ENCODE results near the gene VPS8.

The VPS8 gene

DNA sequence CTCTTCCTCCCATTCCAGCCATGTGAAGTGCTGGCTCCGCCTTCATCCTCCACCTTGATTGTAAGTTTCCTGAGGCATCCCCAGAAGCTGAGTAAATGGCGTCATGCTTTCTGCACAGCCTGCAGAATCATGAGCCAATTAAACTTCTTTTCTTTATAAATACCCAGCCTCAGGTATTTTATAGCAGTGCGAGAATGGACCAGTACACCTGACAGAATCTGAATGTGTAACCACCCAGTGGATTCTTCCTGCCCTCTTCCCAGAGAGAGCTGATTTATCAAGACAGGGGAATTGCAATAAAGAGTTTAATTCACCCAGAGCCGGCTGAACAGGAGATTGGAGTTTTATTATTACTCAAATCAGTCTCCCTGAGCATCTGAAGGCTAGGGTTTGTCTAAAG is 254.3 kb downstream of the VPS8 start:
- DNase-seq = no peak

- no peak for DNase-seq
Observed at GRCh38 chr3:185067173-185067572, 255.2 kb downstream of the VPS8 start.

- DNase-seq = no peak
Observed at GRCh38 chr3:185069037-185070030, 257.4 kb downstream of the VPS8 start.

- DNase-seq = no peak
Observed at GRCh38 chr3:185070491-185071286, 258.7 kb downstream of the VPS8 start.

DNA sequence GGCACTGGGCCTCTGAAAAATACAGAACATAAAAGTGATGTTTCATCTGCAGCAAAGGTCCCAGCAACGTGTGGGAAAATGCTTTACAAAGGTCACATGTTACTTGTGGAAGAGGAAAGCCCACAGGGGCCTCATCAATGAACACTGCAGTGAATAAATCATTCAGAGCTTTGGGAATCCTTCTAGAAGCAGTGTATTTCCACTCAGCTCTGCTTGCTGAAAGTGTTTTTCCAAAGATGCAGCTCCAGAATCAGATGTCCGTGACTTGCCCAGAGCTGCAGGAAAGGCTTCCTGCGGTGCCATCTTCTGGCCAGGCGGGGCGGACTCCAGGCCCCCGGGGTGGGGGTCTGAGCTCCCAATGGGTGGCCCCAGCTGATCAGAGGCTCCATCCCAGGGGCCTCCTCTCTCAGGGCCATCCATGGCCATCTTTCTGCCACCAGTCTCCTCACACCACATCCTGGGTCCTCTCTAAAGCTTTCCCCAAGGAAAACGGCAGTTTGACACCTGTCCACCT is 259.4 kb downstream of the VPS8 start:
- no peak for DNase-seq

DNA sequence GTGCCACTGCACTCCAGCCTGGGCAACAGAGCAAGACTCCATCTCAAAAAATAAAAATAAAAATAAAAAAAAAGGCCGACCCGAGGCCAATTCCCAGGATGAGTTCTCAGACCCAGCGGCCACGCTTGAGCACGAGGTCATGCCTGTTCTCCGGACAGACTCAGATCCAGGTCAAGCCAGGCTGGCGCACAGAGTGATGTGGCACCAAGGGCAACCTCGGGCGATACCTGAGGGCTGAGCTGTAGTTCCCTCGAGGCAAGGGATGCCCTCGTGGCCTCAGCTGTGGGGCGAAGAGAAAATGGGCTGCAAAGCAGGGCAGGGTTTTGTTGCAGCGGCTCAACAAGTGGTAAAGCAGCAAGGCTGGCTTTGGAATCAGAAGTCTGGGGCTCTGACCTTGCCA is 263.6 kb downstream of the VPS8 start:
- DNase-seq = no peak

DNA sequence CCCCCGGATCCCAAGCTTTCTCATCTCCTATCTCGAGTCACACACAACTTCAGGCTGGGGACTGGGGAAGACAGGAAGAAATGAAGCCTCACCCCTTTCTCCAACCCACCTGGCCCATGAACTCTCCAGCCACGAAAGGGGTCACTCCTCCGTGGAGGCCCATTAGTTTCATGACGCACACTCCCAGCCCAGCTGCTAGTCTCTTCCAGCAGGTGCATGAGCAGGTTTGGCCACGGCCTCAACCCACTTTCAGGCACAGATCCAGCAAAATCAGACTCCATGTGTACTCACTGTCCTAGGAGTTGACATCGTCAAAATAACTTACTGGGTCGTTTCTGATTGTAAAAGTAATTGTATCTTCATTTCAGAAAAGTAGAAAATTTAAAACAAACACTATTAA is 264.3 kb downstream of the VPS8 start:
- DNase-seq = no peak

GRCh38 chr3:185079625-185080024 is 267.7 kb downstream of the VPS8 start:
- no peak for DNase-seq

DNA sequence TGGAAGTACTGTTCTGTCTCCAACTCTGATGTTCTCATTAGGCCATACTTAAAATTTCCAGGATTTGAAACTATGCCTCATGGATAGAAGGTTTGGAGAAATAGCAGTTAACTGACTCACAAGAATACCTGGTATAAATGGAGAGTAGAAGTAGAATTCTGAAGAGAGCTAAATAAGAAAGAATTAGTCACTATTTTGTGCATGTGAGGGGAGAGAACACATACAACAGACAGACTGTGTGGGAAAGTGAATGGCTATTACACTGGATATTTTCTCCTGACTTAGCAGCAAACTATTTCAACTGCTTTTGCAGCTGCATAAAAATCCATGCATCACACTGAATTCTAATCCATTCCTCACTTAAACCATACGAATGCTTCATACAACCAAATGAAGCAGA is 269.6 kb downstream of the VPS8 start:
- DNase-seq = no peak

- DNase-seq = no peak
Observed at GRCh38 chr3:185082149-185082548, 270.2 kb downstream of the VPS8 start.

GRCh38 chr3:185082829-185083228 is 270.9 kb downstream of the VPS8 start:
- no peak for DNase-seq

- no peak for DNase-seq
Observed at GRCh38 chr3:185084402-185084801, 272.4 kb downstream of the VPS8 start.

DNA sequence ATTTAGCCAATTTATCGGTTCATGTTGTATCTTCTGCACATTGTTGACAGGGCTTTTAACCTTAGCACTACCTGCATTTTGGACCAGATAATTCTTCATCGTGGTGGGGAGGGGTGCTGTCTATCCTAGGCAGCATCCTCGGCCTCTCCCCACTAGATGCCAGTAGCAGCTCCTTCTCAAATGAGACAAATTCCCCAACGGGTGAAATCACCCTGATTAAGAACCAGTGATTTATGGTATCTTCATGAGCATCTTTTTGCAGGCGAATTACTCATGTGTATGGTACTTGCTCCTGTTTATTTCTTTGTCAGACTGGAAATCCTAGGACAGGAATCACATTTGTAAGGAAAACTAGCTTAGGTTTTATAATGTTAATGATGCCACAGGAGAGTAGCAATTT is 272.9 kb downstream of the VPS8 start:
- DNase-seq = no peak

- no peak for DNase-seq
Observed at GRCh38 chr3:185087419-185087818, 275.5 kb downstream of the VPS8 start.

DNA sequence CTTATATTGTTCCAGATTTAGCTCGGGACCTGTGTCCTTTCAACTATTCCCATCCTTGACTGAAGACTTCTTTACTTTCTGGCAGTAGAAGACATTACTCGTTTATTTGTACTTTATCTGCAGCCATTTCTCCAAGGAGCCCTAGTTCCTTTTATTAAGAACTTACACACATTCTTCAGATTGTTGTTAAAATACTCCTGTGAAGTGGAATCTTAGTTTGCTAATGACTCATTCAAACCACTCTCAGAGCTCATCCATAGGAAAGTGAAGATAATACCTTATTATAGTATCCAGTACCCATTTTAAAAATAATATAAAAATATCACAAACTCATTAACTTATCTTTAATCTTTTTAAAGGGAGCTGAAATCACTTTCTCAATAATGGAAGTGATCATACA is 277.4 kb downstream of the VPS8 start:
- no peak for DNase-seq

DNA sequence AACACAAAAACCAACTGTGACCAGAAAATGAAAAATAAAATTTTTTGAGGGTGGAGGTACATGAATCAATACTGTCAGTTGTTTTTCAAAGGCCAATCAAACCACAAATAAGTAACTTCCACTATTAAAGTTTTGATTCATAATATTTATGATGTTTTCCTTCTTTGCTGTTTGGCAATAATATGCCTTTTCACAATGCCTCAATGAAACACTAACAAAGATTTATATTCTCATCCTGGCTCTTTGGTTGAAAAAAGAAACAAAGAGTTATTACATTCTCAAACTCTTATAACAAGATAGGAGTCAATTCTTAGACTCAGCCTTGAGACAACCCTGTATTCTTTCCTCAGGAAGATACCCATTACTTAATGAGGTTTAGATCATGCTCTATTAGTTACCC is 277.8 kb downstream of the VPS8 start:
- DNase-seq = no peak

DNA sequence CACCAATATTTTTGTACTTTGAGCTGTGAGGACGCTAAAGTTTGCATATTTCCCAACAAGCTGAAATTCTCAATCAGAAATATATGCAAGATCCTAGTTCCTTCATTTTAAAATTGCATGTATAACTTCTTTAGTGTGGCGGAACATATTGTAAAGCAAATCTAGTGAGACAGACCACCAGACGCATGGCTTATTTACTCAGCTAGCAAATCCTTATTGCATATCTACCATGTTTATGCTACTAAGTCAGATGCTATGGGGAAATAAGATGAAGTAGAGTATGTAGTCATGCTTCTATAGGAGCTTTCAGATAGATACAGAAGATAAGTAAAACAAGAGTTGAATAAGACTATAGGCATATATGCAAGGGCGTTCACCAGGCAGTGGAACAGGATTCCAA is 278.8 kb downstream of the VPS8 start:
- no peak for DNase-seq

DNA sequence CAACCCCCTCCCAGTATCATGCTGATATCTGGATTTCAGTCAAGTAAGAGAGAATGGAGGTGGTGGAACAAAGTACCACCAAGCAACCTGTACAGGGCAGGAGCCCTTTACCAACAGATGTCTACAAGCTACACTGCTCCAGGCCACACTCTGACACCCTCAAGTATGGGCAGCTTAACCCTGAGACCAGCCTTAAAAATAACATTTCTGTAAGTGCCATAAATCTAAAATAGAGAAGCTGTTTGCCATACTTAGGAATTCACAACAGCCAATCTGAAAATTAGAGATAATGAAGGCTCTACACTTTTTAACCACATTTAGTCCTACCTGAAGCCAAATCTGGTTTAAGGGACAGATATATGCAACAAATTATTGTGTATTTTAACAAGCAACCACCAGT is 281.1 kb downstream of the VPS8 start:
- no peak for DNase-seq

DNA sequence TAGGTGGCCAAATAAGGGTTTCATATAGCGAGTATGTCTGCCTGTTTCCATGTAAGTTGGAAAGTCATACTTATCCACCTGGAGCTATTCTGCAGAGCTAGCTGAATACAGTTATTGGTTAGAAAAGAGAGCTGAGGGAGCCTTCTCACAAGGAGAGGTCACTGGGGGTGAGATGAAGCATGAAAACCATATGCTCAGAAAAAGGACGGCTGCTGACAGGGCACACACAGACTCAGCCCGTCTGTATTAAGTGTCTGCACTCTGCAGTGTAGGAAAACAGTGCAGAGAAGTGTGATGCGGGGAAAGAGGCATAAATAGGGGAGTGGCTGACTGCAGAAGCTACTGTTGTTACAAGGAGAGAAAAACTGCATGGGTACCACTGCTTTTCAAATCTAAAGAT is 282.7 kb downstream of the VPS8 start:
- DNase-seq = no peak
